ENCODE data around the gene MAP2.

DNA sequence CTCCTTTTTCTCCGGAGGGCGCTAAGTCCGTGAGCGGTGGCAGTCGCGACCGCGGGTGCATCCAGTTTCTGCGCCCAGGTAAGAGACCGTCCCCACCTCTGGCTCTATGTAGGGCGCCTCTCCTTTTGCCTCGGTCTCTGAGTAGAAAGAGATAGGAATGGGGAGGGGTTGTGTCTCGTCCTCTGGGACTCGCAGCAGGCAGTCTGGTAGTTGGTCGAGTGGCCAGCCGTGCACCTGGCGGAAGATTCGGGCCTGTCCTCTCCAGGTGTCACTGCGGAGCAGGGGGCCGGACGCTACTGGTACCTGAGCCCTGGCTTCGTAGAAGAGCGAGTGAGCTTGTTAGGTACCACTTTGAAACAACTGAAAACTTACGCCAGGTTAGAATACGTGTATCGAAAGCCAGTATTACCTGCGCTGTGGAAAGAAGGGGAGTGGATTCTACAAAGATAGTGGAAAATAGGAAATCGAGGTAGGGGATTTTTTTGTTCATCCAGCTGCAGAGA lies 403 bp downstream of the MAP2 start:
- TF ChIP-seq, protein P1, sequence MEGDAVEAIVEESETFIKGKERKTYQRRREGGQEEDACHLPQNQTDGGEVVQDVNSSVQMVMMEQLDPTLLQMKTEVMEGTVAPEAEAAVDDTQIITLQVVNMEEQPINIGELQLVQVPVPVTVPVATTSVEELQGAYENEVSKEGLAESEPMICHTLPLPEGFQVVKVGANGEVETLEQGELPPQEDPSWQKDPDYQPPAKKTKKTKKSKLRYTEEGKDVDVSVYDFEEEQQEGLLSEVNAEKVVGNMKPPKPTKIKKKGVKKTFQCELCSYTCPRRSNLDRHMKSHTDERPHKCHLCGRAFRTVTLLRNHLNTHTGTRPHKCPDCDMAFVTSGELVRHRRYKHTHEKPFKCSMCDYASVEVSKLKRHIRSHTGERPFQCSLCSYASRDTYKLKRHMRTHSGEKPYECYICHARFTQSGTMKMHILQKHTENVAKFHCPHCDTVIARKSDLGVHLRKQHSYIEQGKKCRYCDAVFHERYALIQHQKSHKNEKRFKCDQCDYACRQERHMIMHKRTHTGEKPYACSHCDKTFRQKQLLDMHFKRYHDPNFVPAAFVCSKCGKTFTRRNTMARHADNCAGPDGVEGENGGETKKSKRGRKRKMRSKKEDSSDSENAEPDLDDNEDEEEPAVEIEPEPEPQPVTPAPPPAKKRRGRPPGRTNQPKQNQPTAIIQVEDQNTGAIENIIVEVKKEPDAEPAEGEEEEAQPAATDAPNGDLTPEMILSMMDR (IDR thresholded peaks at IDR 0.05): no peak
- TF ChIP-seq, protein P2, sequence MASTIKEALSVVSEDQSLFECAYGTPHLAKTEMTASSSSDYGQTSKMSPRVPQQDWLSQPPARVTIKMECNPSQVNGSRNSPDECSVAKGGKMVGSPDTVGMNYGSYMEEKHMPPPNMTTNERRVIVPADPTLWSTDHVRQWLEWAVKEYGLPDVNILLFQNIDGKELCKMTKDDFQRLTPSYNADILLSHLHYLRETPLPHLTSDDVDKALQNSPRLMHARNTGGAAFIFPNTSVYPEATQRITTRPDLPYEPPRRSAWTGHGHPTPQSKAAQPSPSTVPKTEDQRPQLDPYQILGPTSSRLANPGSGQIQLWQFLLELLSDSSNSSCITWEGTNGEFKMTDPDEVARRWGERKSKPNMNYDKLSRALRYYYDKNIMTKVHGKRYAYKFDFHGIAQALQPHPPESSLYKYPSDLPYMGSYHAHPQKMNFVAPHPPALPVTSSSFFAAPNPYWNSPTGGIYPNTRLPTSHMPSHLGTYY (CRISPR knock-in tag; IDR thresholded peaks at IDR 0.05): no peak
- no peak for TF ChIP-seq CREM (CRISPR knock-in tag; IDR thresholded peaks at IDR 0.05)
- TF ChIP-seq, protein P3, sequence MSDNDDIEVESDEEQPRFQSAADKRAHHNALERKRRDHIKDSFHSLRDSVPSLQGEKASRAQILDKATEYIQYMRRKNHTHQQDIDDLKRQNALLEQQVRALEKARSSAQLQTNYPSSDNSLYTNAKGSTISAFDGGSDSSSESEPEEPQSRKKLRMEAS (CRISPR knock-in tag; IDR thresholded peaks at IDR 0.05): no peak
- TF ChIP-seq SMAD4 (CRISPR knock-in tag; IDR thresholded peaks at IDR 0.05): no peak
- no peak for TF ChIP-seq JAZF1 (CRISPR knock-in tag; IDR thresholded peaks at IDR 0.05)
- no peak for TF ChIP-seq NR2C2 (CRISPR knock-in tag; IDR thresholded peaks at IDR 0.05)
- TF ChIP-seq ZNF317 (CRISPR knock-in tag; IDR thresholded peaks at IDR 0.05; ENCODE audit: borderline replicate concordance, low read depth): no peak
- TF ChIP-seq, protein P4, sequence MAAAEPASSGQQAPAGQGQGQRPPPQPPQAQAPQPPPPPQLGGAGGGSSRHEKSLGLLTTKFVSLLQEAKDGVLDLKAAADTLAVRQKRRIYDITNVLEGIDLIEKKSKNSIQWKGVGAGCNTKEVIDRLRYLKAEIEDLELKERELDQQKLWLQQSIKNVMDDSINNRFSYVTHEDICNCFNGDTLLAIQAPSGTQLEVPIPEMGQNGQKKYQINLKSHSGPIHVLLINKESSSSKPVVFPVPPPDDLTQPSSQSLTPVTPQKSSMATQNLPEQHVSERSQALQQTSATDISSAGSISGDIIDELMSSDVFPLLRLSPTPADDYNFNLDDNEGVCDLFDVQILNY (CRISPR knock-in tag; IDR thresholded peaks at IDR 0.05): no peak
- TF ChIP-seq ZNF138 (CRISPR knock-in tag; conservative IDR thresholded peaks at IDR 0.05): no peak
